ENCODE results near the gene PDE5A. TPM values are rescaled to one million over a fixed set of nuclear protein-coding genes. Genes with fewer than 3 reads are reported as not detected.

Gene PDE5A
- total RNA-seq, 1 donor from 2014 or later: 7.6 TPM

- no peak overlapping the region for H3K4me3 ChIP-seq (ENCODE audit: low read depth, low read length)
- no peak for DNase-seq (ENCODE audit: low read depth)
- H3K36me3 ChIP-seq (ENCODE audit: control insufficient read depth, insufficient read depth, low read length): no peaks in the 10 kb centered on the region
- no peaks in the 10 kb centered on the region for H3K27me3 ChIP-seq (ENCODE audit: control insufficient read depth, insufficient read depth, low read length)
- no peak for TF ChIP-seq CTCF (IDR thresholded peaks at IDR 0.05; ENCODE audit: insufficient read depth, low read length, poor library complexity, severe bottlenecking)
Measured at GRCh38 chr4:119549639-119550038, 79.0 kb downstream of the PDE5A start.

GRCh38 chr4:119543779-119544178 lies 84.8 kb downstream of the PDE5A start:
- Histone ChIP-seq H3K27me3 (ENCODE audit: control insufficient read depth, insufficient read depth, low read length) (no peaks in the 10 kb centered on the region), H3K36me3 (ENCODE audit: control insufficient read depth, insufficient read depth, low read length) (no peaks in the 10 kb centered on the region), H3K4me3 (ENCODE audit: low read depth, low read length) (no peak overlapping the region)
- no peak for TF ChIP-seq CTCF (IDR thresholded peaks at IDR 0.05; ENCODE audit: insufficient read depth, low read length, poor library complexity, severe bottlenecking)
- no peak for DNase-seq (ENCODE audit: low read depth)

- H3K36me3 ChIP-seq (ENCODE audit: control insufficient read depth, insufficient read depth, low read length): no peaks in the 10 kb centered on the region
- no peak for DNase-seq (ENCODE audit: low read depth)
- H3K4me3 ChIP-seq (ENCODE audit: low read depth, low read length): no peak overlapping the region
- no peak for TF ChIP-seq CTCF (IDR thresholded peaks at IDR 0.05; ENCODE audit: insufficient read depth, low read length, poor library complexity, severe bottlenecking)
- H3K27me3 ChIP-seq (ENCODE audit: control insufficient read depth, insufficient read depth, low read length): no peaks in the 10 kb centered on the region
Measured at GRCh38 chr4:119543187-119543586, 85.4 kb downstream of the PDE5A start.

GRCh38 chr4:119540249-119540648 lies 88.4 kb downstream of the PDE5A start:
- H3K4me3 ChIP-seq (ENCODE audit: low read depth, low read length): no peak overlapping the region
- no peaks in the 10 kb centered on the region for H3K36me3 ChIP-seq (ENCODE audit: control insufficient read depth, insufficient read depth, low read length)
- no peak for DNase-seq (ENCODE audit: low read depth)
- TF ChIP-seq CTCF (IDR thresholded peaks at IDR 0.05; ENCODE audit: insufficient read depth, low read length, poor library complexity, severe bottlenecking): no peak
- H3K27me3 ChIP-seq (ENCODE audit: control insufficient read depth, insufficient read depth, low read length): no peaks in the 10 kb centered on the region

GRCh38 chr4:119537586-119537985 lies 91.0 kb downstream of the PDE5A start:
- H3K36me3 ChIP-seq (ENCODE audit: control insufficient read depth, insufficient read depth, low read length): no peaks in the 10 kb centered on the region
- H3K4me3 ChIP-seq (ENCODE audit: low read depth, low read length): no peak overlapping the region
- DNase-seq (ENCODE audit: low read depth): no peak
- no peak for TF ChIP-seq CTCF (IDR thresholded peaks at IDR 0.05; ENCODE audit: insufficient read depth, low read length, poor library complexity, severe bottlenecking)
- H3K27me3 ChIP-seq (ENCODE audit: control insufficient read depth, insufficient read depth, low read length): no peaks in the 10 kb centered on the region

Data from kidney epithelial cell (primary cell).